H9 (cell line): ENCODE results near the gene PDCL3. TPM values are rescaled to one million over a fixed set of nuclear protein-coding genes. Genes with fewer than 3 reads are reported as not detected.

ENCODE experiments used
- DNase-seq: peaks from one replicate; pipeline ENCODE4 v3.0.0-alpha.2; 2017
- H2AFZ ChIP-seq: one replicate; pipeline ENCODE4 v1.6.1; 2013; ENCODE audit warnings: mild to moderate bottlenecking, low read length, control low read depth, moderate library complexity
- H2AK5ac ChIP-seq: 2 replicates; pipeline ENCODE4 v1.6.1; 2013; ENCODE audit warnings: low read length, control low read depth, mixed read lengths; ENCODE audit not compliant: insufficient read length
- H2BK120ac ChIP-seq: one replicate; pipeline ENCODE4 v1.6.1; 2013; ENCODE audit warnings: low read depth, mild to moderate bottlenecking, low read length, control low read depth, inconsistent platforms; ENCODE audit not compliant: poor library complexity, severe bottlenecking
- H2BK12ac ChIP-seq: 2 replicates; pipeline ENCODE4 v1.6.1; 2013; ENCODE audit warnings: low read length, control low read depth, mixed read lengths, low read depth; ENCODE audit not compliant: insufficient read length
- H2BK15ac ChIP-seq: 2 replicates; pipeline ENCODE4 v1.6.1; 2013; ENCODE audit warnings: low read depth, low read length, control low read depth
- H2BK20ac ChIP-seq: one replicate; pipeline ENCODE4 v1.6.1; 2013; ENCODE audit warnings: low read depth, mild to moderate bottlenecking, low read length, control low read depth, inconsistent platforms; ENCODE audit not compliant: poor library complexity, severe bottlenecking
- H2BK5ac ChIP-seq: 2 replicates; pipeline ENCODE4 v1.6.1; 2013; ENCODE audit warnings: low read length, control low read depth, mixed read lengths; ENCODE audit not compliant: insufficient read length
- H3K14ac ChIP-seq: 2 replicates; pipeline ENCODE4 v1.6.1; 2013; ENCODE audit warnings: low read length, control low read depth; ENCODE audit not compliant: insufficient read depth
- H3K18ac ChIP-seq: 2 replicates; pipeline ENCODE4 v1.6.1; 2013; ENCODE audit warnings: low read depth, mild to moderate bottlenecking, mixed read lengths, low read length, control low read depth; ENCODE audit not compliant: insufficient read length
- H3K23ac ChIP-seq: 2 replicates; pipeline ENCODE4 v1.6.1; 2013; ENCODE audit warnings: low read length, control low read depth, mixed read lengths, low read depth; ENCODE audit not compliant: insufficient read length
- H3K23me2 ChIP-seq: 2 replicates; pipeline ENCODE4 v1.6.1; 2013; ENCODE audit warnings: low read depth, mild to moderate bottlenecking, mixed read lengths, low read length, control low read depth; ENCODE audit not compliant: insufficient read length, poor library complexity, severe bottlenecking
- H3K27ac ChIP-seq: 2 replicates; pipeline ENCODE4 v1.5.1; 2013; ENCODE audit warnings: low read length, control low read depth, mixed read lengths, low read depth; ENCODE audit not compliant: insufficient read length
- H3K27me3 ChIP-seq: 2 replicates; pipeline ENCODE4 v1.6.1; 2013; ENCODE audit warnings: low read length, control low read depth, inconsistent platforms; ENCODE audit not compliant: insufficient read depth
- H3K4ac ChIP-seq: 2 replicates; pipeline ENCODE4 v1.6.1; 2013; ENCODE audit warnings: low read depth, mild to moderate bottlenecking, control low read depth, inconsistent platforms, low read length, moderate library complexity
- H3K4me1 ChIP-seq: 2 replicates; pipeline ENCODE4 v1.6.1; 2013; ENCODE audit warnings: low read length, control low read depth, inconsistent platforms; ENCODE audit not compliant: insufficient read depth
- H3K4me2 ChIP-seq: 2 replicates; pipeline ENCODE4 v1.6.1; 2013; ENCODE audit warnings: low read length, control low read depth, mixed read lengths; ENCODE audit not compliant: insufficient read length, insufficient read depth
- H3K56ac ChIP-seq: 2 replicates; pipeline ENCODE4 v1.6.1; 2013; ENCODE audit warnings: low read depth, mild to moderate bottlenecking, mixed read lengths, low read length, control low read depth; ENCODE audit not compliant: insufficient read length
- H3K79me1 ChIP-seq: 2 replicates; pipeline ENCODE4 v1.6.1; 2013; ENCODE audit warnings: low read depth, mild to moderate bottlenecking, moderate library complexity, low read length, control low read depth, inconsistent platforms; ENCODE audit not compliant: insufficient read depth, poor library complexity, severe bottlenecking
- H3K79me2 ChIP-seq: 2 replicates; pipeline ENCODE4 v1.6.1; 2013; ENCODE audit warnings: low read length, control low read depth, inconsistent platforms; ENCODE audit not compliant: insufficient read depth
- H3K9ac ChIP-seq: 2 replicates; pipeline ENCODE4 v1.6.1; 2013; ENCODE audit warnings: low read length, control low read depth, mixed read lengths; ENCODE audit not compliant: insufficient read length; ENCODE audit errors: extremely low read depth
- H3K9me3 ChIP-seq: one replicate; pipeline ENCODE4 v1.6.1; 2013; ENCODE audit warnings: low read depth, low read length, inconsistent platforms; ENCODE audit not compliant: control insufficient read depth
- H3T11ph ChIP-seq: one replicate; pipeline ENCODE4 v1.6.1; 2013; ENCODE audit warnings: mild to moderate bottlenecking, low read length, control low read depth, inconsistent platforms
- H4K20me1 ChIP-seq: one replicate; pipeline ENCODE4 v1.6.1; 2013; ENCODE audit not compliant: control insufficient read depth, insufficient read length, insufficient read depth
- H4K5ac ChIP-seq: 2 replicates; pipeline ENCODE4 v1.6.1; 2013; ENCODE audit warnings: low read depth, mild to moderate bottlenecking, mixed read lengths, low read length, control low read depth; ENCODE audit not compliant: insufficient read length
- H4K8ac ChIP-seq: replicated peaks from 2 replicates; pipeline ENCODE4 v1.6.1; 2013; ENCODE audit warnings: low read length, control low read depth, mixed read lengths, low read depth; ENCODE audit not compliant: insufficient read length
- H4K91ac ChIP-seq: 2 replicates; pipeline ENCODE4 v1.6.1; 2013; ENCODE audit warnings: low read depth, mild to moderate bottlenecking, moderate library complexity, mixed read lengths, low read length, control low read depth; ENCODE audit not compliant: insufficient read length
- H3K27ac Mint-ChIP-seq, 3 experiments: 2 replicates in 2 of 3; 3 replicates in 1 of 3; pipeline ENCODE4 v1.8.0; 2020 to 2021; ENCODE audit warnings: mixed read lengths in 3 of 3, mild to moderate bottlenecking in 1 of 3, moderate library complexity in 1 of 3
- H3K27me3 Mint-ChIP-seq: 2 replicates; pipeline ENCODE4 v1.8.0; 2021; ENCODE audit warnings: low read depth, mild to moderate bottlenecking, moderate library complexity, mixed read lengths
- H3K36me3 Mint-ChIP-seq, 3 experiments: 2 replicates in 2 of 3; 3 replicates in 1 of 3; pipeline ENCODE4 v1.8.0; 2020 to 2021; ENCODE audit warnings: low read depth in 3 of 3, mixed read lengths in 3 of 3; ENCODE audit not compliant: insufficient read depth in 1 of 3
- H3K4me1 Mint-ChIP-seq, 2 experiments: 2 replicates each; pipeline ENCODE4 v1.8.0; 2020; ENCODE audit warnings: mixed read lengths in 2 of 2
- H3K4me3 Mint-ChIP-seq, 2 experiments: 2 replicates in 1 of 2; 3 replicates in 1 of 2; pipeline ENCODE4 v1.8.0; 2020 to 2021; ENCODE audit warnings: mild to moderate bottlenecking in 2 of 2, mixed read lengths in 2 of 2, moderate library complexity in 1 of 2
- H3K9me3 Mint-ChIP-seq, 2 experiments: 2 replicates in 1 of 2; 3 replicates in 1 of 2; pipeline ENCODE4 v1.8.0; 2020; ENCODE audit warnings: mild to moderate bottlenecking in 2 of 2, mixed read lengths in 2 of 2, moderate library complexity in 1 of 2
- CTCF ChIP-seq: fragments of 200-600 bp; sonication (generic); conservative IDR thresholded peaks from 3 replicates; pipeline ENCODE4 v1.8.0; 2021; ENCODE audit warnings: antibody characterized with exemption, mild to moderate bottlenecking
- WGBS: extraction: QIAGEN DNeasy Blood & Tissue Kit; methylation state at CpG from one replicate; pipeline ENCODE4 v1.1.7; 2013; ENCODE audit warnings: missing lambda C conversion rate, low lambda C conversion rate, mixed read lengths; ENCODE audit not compliant: insufficient read length; ENCODE audit errors: extremely low coverage; 5-methylcytosine and 5-hydroxymethylcytosine counted together
- total RNA-seq: library from RNA; stranded (reverse); gene quantifications from 2 replicates; pipeline ENCODE4 v1.2.1, GENCODE V29; 2021

The PDCL3 gene
- total RNA-seq, 1 experiment from 2014 or later = 39.4 TPM

GRCh38 chr2:100554798-100555407, 7.9 kb upstream of the PDCL3 start:
- no peaks in the 10 kb centered on the region for H4K20me1 ChIP-seq
- H3K27ac Mint-ChIP-seq = no peak overlapping the region
- peaks cover 0 to 2% (median 0%) of the 10 kb centered on the region in 3 experiments; a peak in 2 of 7 replicates for H3K36me3 Mint-ChIP-seq
- H3K4ac ChIP-seq = no peak overlapping the region
- no peak overlapping the region for H2AK5ac ChIP-seq
- H2BK5ac ChIP-seq = no peak overlapping the region
- no peak for TF ChIP-seq CTCF
- no peaks in the 10 kb centered on the region for H3K4me1 ChIP-seq
- H3K9ac ChIP-seq = no peak overlapping the region
- no peak overlapping the region for H3K4me2 ChIP-seq
- H3K4me3 Mint-ChIP-seq = no peak overlapping the region
- H2AFZ ChIP-seq = no peak overlapping the region
- H3K14ac ChIP-seq = no peak overlapping the region
- no CpG with 5 or more reads among the region's 10 CpGs for WGBS
- H2BK20ac ChIP-seq = no peak overlapping the region
- DNase-seq = no peak
- H3K9me3 Mint-ChIP-seq = peaks cover 0 to 3% of the 10 kb centered on the region in 2 experiments; a peak in 2 of 5 replicates
- no peak overlapping the region for H3T11ph ChIP-seq
- no peaks in the 10 kb centered on the region for H3K9me3 ChIP-seq
- H2BK12ac ChIP-seq = no peak overlapping the region
- H3K27me3 ChIP-seq = no peaks in the 10 kb centered on the region
- H4K91ac ChIP-seq = no peak overlapping the region
- no peak overlapping the region for H3K23ac ChIP-seq
- no peak overlapping the region for H3K18ac ChIP-seq
- H2BK120ac ChIP-seq = no peak overlapping the region
- H3K4me1 Mint-ChIP-seq = peaks cover 4 to 7% of the 10 kb centered on the region in 2 experiments
- no peak overlapping the region for H4K8ac ChIP-seq
- H3K56ac ChIP-seq = no peak overlapping the region
- H3K27me3 Mint-ChIP-seq = no peaks in the 10 kb centered on the region
- H4K5ac ChIP-seq = no peak overlapping the region
- H3K79me2 ChIP-seq = no peaks in the 10 kb centered on the region
- no peaks in the 10 kb centered on the region for H3K23me2 ChIP-seq
- no peaks in the 10 kb centered on the region for H3K79me1 ChIP-seq
- no peak overlapping the region for H3K27ac ChIP-seq
- H2BK15ac ChIP-seq = no peak overlapping the region
